HK-2 (cell line): ENCODE results near the gene LRRC18.

ENCODE experiments used
- DNase-seq: peaks from one replicate; pipeline ENCODE4 v3.0.0-alpha.2; 2018; ENCODE audit not compliant: unreplicated experiment

LRRC18 gene

GRCh38 chr10:48939790-48940325, at the start of gene LRRC18:
Gene LRRC18 (minus strand): TSS chr10:48939840. CDS start chr10:48914155, 25,685 bp downstream.
- DNase-seq, result no peak

GRCh38 chr10:48985621-48986158, 46.0 kb upstream of the LRRC18 start:
- DNase-seq, result no peak

GRCh38 chr10:48983648-48984351, 44.2 kb upstream of the LRRC18 start:
- no peak for DNase-seq

DNA sequence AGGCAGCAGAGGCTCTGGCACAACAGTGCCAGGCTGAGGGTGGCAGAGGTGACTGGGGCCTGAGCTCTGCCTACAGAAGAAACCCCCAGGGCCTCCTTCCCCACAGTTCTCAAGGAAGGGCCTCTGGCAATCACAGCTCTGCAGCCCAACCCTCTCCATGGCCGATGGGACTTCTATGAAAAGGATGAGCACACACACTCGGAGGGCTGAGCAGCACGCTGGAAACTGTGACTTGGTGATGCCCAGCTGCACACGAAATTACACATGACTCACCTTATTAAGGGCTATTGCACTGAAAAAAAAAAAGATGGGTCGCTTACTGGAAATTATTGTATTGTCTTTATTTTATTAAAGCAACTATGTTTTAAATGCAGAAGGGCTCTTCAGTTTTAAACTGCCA, 42.9 kb upstream of the LRRC18 start:
- DNase-seq, result peak; percentile 20

- DNase-seq, result peak; percentile 70
Measured at GRCh38 chr10:48981310-48981907, 41.8 kb upstream of the LRRC18 start.

GRCh38 chr10:48978318-48978717, 38.7 kb upstream of the LRRC18 start:
- no peak for DNase-seq

DNA sequence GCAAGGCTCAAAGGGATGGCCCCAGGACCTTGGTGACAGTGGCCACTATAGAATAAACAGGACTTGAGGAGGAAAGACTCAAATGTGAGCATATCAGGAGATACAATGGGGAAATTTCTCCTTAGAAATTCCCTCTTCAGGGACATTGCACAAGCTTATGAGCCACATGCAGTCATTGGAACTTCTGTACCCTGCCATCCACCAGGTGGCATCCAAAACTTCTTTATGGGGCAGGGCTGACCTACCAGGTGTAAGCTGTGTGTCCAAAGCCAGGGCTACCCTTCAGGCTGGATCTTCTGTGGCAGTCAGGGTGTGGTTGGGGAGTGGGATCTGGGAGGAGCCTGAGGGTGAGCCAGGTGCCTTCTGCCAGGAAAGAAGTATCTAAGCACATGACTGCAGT, 36.6 kb upstream of the LRRC18 start:
- peak; percentile 40 for DNase-seq

DNA sequence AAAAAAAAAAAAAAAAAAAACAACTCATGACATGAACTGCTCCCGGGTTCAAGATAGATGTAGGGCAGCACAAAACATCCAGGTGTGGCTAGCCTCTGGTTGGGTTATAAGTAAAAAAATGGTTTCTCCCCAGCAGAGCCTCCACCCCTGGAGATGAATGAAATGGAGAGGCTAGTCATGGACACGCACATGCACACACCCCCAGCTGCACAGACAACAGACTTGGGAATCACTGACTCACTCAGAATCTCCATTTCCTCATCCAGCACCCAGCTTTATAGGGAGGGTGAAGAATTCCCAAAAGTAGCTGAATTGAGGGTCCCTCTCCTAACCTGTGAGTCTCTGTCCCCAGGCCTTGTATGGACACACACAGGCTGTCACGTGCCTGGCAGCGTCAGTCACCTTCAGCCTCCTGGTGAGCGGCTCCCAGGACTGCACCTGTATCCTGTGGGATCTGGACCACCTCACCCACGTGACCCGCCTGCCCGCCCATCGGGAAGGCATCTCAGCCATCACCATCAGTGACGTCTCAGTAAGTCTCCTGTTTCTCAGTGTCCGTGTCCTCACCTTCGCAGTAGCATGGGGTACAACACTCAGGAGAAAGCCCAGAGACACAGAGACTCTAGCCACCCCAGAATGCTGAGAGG, 35.0 kb upstream of the LRRC18 start:
- no peak for DNase-seq

DNA sequence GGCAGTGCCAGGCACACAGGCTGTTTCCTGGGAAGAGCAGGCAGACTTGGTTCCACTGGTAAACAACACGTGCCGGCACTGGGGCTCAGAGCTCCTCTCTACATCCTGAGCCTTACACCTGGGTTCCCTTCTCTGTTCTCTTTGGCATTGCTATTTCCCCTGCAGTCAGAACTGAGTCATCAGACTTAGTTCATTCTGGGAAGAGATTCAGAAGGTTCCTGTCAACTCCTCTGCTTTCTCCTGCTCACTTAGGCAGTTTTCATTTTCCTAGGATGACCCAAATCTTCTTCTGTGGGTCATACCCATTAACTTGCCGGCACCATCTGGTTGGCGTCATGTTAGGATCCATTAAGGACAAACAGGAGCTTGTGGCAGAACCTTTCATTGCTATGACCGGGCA, 33.4 kb upstream of the LRRC18 start:
- no peak for DNase-seq

DNA sequence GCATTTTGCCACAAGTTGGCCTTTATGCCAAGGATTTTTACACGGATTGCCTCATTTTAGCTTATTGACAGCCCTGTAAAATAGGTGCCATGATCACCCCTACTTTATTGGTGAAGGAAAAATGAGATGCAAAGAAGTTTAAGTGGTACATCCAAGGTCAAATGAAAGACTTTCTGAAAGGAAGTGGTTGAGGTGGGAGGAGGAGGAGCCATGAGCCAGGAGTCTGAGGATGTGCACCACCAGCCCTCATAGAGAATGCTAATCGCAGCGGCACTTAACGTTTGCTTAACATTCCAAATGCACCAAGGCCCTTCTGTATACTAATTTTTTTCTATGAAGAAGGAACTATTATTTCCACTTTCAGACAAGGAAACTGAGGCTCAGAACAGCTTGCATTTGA, 31.0 kb upstream of the LRRC18 start:
- no peak for DNase-seq

DNA sequence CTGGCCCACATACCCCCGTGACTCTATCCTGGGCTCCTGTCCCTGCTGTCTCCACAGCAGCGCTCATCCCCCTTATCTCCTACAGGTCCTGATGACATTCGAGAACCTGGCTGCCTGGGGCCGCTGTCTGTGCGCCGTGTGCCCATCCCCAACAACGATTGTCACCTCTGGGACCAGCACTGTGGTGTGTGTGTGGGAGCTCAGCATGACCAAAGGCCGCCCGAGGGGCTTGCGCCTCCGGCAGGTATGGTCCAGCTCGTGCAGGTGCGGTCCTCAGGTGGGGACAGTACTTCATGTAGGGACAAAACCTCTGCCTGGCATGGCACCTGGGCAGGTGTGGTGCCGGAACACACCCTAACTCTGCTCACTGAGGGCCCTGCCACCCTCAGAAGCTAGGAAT, 30.4 kb upstream of the LRRC18 start:
- DNase-seq, result no peak

DNA sequence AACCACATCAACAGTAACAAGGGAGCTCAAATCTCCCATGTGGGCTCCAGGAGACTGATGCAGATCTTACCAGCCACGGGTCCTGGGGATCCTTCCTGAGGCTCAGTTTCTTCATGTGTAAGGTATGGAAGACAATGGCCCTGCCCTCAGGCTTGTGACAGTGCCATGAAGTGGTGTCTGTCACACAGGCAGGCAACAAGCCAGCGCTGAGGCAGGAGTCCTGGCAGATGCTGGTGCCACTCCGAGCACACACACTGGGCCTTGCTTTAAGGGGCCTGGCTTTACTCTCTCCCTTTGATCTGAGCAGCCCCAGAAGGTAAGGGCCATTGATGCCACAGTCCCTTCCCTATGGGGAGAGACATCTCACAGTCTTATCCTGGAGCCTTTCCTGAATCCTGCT, 28.4 kb upstream of the LRRC18 start:
- no peak for DNase-seq

- DNase-seq, result no peak
Measured at GRCh38 chr10:48965460-48965859, 25.8 kb upstream of the LRRC18 start.

DNA sequence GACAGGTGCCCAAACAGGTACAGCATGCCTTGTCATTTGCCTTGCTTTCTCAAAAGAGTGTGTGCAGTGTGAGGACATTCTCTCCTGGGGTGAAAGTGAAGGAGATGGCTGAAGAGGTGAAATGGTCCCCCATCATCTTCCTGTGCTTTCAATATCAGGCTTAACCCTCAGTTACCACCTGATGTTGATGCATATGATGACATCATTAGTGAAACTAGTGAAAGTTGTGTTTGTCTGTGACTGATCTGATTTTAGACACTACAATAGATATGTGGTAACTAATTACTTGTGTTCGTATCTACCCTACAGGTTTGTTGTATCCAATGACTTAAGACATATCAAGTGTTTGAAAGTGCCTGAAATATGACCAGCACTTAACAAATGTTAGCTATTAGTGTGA, 24.4 kb upstream of the LRRC18 start:
- DNase-seq, result no peak

GRCh38 chr10:48958598-48959190, 19.1 kb upstream of the LRRC18 start:
- no peak for DNase-seq

DNA sequence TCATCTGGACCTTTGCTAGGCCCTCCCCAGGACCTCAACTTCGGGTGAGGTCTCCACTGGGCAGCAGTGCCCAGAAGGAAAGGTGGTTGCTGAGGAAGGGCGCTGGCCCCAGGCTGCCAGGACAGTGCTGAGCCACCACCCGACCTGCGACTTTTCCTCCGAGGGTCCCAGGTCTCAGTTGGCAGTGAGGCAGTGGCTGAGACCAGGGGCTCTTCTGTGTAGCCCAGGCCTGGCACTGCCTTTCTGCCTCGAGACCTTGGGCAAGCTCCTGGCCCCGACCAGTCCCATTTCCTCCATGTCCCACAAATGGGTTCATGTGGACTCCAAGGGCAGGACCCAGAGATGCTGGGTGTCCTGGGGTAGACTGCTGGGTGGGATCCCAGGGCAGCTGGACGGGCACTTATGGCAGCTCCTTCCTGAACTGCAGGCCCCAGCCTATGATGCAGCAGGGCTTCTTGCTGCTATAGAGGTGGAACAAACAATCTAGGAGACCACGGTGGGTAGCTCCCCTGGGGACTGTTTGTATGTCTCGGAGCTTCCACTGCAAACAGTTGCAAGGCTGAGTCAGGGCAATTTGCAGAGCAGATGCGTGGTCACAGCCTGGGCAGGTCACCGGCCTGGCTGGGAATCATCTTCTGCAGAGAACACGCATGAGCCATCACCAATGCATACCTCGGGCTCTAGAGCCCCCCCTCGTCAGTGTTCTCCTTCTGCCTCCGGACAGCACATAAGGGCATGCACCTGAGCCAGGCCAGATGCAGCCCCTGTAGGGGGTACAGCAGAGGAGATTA, 17.9 kb upstream of the LRRC18 start:
- DNase-seq, result no peak

DNA sequence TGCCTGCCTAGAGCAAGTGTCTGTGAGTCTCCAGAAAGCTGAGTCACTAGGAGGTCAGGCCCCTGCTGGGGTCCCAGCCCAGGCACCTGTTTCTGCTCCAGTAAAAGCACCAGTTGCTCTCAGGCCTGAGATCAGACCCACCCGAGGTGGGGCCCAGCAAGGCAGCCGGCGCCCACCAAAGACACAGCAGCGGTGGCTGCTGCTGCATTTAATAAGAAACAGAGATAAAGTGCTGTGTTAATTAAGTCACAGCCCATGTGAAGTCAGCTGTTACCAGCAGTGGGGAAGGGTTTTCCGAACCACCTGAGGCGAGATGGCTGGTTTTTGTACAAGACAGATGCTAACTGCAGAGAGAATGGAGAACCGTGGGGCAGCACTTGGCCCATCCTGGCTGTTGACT, 12.1 kb upstream of the LRRC18 start:
- DNase-seq, result no peak

GRCh38 chr10:48948470-48949037, 8.9 kb upstream of the LRRC18 start:
- no peak for DNase-seq

DNA sequence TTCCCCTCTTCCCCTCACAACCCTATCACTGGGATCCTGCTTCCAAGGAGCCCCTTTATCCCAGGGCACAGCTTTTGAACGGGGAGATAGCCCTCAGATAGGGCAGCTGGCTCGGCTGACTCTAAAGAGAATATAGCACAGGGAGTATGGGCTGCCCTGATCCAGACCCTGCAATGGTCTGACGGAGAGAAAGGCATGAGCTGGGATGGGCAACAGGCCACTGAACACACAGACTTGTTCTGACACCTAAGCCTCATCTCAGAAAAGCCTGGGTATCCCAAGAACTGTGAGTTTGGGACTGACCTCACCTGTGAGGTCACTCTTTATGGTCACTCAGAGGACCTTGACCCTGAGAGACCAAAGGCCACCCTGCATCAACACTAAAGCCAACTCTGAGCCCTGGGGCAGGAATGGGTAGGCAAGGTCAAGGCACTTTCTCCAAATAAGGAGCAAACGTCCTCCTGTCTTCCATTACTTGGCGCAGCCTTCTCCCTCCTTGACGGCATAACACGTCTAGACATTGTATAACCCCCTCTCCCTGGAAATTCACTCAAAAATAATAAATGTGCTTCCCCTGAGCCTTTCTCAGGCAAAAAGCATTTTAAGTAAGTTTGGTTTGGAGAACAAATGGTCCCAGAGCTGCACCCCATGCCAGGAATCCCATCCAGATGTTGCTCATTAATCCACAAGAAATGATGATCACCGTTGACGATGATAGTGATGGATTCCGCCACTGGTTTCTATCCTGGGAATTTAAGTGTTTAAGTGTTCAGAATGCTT, 8.2 kb upstream of the LRRC18 start:
- no peak for DNase-seq

DNA sequence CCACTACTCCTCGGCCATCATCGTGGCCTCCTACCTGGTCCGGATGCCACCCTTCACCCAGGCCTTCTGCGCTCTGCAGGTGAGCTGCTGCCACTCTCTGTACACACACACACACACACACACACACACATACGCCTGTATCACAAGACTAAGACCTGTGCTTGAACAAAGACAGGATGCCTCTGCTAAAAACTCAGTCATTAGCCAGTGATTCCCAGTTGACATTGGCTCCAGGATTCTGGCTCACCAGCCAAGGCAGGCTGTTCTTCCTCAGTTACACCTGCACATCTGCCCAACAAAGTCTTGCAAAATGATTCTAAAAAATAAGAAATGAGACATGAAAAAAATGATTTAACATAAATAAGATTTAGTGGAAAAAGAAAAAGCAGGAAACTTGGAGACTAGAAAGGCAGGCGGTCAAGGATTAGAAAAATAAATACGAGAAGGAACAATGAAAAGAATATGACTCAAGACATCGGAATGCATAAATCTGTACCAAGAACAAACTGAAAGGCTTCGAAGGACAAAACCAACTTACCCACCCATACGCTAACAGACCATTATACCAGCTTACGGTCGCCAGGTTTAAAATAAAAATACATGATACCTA, 7.4 kb upstream of the LRRC18 start:
- DNase-seq, result no peak
